PC-3 (cell line): Measurements from ENCODE around the gene IL17RA.

ENCODE experiments used
- EZH2phosphoT487 ChIP-seq: fragments of 300-600 bp; sonication (generic); IDR thresholded peaks from 2 replicates; pipeline ENCODE4 v1.6.1; 2018; ENCODE audit warnings: mild to moderate bottlenecking, antibody characterized with exemption, low read length, borderline replicate concordance
- TF ChIP-seq, protein P1 (sequence below): fragments of 300-600 bp; sonication (generic); conservative IDR thresholded peaks from 2 replicates; pipeline ENCODE4 v1.5.1; 2017; ENCODE audit warnings: antibody characterized with exemption, low read depth, mild to moderate bottlenecking, low read length

DNA sequence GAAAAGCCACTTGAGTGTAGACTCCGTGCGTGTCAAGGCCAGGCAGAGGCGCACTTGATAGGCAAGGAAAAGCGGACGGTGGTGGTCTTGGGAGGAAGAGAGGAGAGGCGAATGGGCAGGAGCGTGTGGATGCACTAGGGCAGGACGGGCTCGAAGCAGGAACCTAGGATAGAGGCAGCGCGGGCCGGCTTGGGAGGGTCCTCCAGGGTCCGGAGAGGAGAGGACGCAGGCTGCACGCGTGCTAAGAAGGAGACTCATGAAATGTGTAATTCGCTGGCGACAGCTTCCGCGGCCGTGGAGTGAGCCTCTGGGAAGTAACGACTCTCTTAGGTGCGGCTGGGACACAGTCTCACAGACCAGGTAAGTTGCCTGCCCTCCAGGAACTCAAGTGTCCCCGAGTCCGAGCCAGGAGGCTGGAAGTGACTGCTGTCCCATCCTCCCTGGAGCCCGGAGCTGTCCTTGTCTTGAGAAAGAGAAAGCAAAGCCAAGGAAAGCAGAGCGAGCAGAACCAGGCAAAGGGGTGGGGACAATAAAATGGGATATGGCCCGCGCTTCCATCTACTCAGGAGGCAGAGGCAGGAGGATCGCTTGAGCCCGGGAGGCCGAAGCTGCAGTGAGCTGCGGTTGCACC lies 874 bp upstream of the IL17RA start:
- TF ChIP-seq EZH2phosphoT487 = no peak
- TF ChIP-seq, protein P1, sequence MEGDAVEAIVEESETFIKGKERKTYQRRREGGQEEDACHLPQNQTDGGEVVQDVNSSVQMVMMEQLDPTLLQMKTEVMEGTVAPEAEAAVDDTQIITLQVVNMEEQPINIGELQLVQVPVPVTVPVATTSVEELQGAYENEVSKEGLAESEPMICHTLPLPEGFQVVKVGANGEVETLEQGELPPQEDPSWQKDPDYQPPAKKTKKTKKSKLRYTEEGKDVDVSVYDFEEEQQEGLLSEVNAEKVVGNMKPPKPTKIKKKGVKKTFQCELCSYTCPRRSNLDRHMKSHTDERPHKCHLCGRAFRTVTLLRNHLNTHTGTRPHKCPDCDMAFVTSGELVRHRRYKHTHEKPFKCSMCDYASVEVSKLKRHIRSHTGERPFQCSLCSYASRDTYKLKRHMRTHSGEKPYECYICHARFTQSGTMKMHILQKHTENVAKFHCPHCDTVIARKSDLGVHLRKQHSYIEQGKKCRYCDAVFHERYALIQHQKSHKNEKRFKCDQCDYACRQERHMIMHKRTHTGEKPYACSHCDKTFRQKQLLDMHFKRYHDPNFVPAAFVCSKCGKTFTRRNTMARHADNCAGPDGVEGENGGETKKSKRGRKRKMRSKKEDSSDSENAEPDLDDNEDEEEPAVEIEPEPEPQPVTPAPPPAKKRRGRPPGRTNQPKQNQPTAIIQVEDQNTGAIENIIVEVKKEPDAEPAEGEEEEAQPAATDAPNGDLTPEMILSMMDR = no peak
